ENCODE data around the gene RUNX1.

DNA sequence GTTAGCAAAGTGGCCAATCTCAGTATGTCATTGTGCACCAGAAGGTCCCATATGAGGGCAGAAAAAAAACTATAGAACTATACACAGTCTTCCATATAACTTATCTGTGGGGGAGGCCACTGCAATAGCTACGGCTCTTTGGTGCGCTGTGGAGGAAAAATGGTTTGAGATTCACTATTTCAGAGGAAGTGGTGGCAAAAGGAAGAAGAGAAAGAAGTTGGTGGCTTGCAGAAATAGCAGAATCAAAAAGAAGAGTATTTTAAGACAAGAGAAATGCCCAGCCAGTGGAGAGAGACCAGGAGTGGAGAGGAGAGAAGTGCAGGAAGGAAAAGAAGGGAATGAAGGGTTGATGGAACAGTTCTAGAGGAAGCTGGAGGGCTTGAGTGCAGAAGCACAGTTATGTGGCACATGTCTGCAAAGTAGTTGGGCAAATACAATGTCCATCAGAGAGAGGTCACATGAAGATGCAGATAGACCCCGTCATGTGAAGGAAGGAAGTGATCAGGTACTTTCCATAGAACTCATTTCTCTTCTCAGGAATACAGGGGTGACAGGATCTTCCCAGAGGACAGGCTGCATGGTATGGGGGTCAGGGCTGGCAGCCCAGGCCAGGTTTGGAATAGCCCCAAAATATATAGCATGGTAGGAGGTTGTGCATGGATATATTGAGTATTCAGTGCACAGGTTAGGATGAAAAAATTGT, 64.6 kb downstream of the RUNX1 start:
- TF ChIP-seq POLR2AphosphoS5 (IDR thresholded peaks at IDR 0.05) (no peak), POLR2A (IDR thresholded peaks at IDR 0.05) (no peak)
- TF ChIP-seq, protein P1, sequence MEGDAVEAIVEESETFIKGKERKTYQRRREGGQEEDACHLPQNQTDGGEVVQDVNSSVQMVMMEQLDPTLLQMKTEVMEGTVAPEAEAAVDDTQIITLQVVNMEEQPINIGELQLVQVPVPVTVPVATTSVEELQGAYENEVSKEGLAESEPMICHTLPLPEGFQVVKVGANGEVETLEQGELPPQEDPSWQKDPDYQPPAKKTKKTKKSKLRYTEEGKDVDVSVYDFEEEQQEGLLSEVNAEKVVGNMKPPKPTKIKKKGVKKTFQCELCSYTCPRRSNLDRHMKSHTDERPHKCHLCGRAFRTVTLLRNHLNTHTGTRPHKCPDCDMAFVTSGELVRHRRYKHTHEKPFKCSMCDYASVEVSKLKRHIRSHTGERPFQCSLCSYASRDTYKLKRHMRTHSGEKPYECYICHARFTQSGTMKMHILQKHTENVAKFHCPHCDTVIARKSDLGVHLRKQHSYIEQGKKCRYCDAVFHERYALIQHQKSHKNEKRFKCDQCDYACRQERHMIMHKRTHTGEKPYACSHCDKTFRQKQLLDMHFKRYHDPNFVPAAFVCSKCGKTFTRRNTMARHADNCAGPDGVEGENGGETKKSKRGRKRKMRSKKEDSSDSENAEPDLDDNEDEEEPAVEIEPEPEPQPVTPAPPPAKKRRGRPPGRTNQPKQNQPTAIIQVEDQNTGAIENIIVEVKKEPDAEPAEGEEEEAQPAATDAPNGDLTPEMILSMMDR (IDR thresholded peaks at IDR 0.05) = no peak
